C4-2B (cell line): Measurements from ENCODE around the gene OSBP2.

ENCODE experiments used
- H3K27ac ChIP-seq: fragments of 450-650 bp; 2 replicates; pipeline ENCODE4 v1.5.1; 2017
- ZFX ChIP-seq: fragments of 450-650 bp; IDR thresholded peaks from 2 replicates; pipeline ENCODE4 v1.6.1; 2017
- TF ChIP-seq, protein P1 (sequence below): fragments of 450-650 bp; conservative IDR thresholded peaks from 2 replicates; pipeline ENCODE4 v1.5.1; 2017; ENCODE audit warnings: mild to moderate bottlenecking

The OSBP2 gene

DNA sequence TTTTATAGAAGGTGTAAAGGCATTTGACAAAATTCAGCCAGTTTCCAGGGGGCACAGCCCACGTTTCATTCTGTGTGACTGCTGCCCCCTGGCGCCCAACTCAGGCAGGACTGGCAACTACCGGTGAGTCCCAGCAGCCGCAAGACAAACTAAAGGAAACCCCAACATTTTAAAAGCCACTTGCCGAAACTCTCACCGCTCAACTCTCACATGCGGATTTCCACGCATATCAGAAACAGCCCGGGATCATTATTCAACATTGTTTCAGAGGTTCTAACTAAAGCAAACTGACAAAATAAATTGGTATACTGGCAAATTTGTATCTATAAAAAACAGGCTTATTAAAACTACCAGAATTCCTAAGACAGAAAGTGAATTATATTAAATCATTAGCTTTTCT is 225.7 kb downstream of the OSBP2 start:
- TF ChIP-seq, protein P1, sequence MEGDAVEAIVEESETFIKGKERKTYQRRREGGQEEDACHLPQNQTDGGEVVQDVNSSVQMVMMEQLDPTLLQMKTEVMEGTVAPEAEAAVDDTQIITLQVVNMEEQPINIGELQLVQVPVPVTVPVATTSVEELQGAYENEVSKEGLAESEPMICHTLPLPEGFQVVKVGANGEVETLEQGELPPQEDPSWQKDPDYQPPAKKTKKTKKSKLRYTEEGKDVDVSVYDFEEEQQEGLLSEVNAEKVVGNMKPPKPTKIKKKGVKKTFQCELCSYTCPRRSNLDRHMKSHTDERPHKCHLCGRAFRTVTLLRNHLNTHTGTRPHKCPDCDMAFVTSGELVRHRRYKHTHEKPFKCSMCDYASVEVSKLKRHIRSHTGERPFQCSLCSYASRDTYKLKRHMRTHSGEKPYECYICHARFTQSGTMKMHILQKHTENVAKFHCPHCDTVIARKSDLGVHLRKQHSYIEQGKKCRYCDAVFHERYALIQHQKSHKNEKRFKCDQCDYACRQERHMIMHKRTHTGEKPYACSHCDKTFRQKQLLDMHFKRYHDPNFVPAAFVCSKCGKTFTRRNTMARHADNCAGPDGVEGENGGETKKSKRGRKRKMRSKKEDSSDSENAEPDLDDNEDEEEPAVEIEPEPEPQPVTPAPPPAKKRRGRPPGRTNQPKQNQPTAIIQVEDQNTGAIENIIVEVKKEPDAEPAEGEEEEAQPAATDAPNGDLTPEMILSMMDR, result peak; percentile 97
- TF ChIP-seq ZFX, result no peak
- H3K27ac ChIP-seq, result no peak overlapping the region

DNA sequence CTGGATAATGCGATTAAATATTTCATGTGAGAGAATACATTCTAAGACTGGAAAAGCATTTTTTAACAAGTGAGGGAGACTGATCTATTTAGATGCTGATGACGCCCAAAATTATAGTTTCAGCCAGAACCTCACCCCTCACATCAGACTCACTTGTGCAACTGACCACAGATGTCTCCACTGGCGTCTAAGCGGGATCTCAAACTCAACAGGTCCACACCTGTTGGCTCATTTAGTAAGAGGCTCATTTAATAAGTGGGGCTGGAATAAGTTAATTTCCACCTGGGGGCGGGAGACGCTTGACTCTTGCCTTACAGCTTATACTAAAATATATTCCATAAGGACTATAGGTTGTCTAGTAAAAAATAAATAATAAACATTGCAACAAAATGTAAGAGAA is 226.4 kb downstream of the OSBP2 start:
- no peak for TF ChIP-seq ZFX
- TF ChIP-seq, protein P1, result no peak
- no peak overlapping the region for H3K27ac ChIP-seq

DNA sequence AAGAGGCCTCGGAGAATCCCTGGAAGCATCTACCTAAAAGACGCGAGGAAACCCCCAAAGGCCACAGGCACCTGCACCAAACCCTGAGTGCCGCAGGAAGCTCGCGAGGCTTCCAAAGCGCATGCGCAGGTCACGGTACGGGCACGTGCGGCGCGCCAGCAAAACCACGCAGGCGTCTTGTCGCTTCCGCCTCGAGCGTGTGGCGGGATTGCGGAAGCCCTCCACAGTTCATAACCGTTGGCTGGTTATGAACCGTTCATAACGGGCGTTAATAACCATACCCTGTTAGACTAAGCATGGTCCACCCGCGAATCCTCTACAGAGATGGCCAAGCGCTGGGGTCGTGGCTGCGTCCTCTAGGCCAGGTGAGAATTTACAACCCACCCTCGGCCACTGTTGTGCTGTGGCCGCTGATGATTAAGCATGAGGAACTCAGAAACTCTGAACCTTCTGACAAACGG is 227.5 kb downstream of the OSBP2 start:
- TF ChIP-seq ZFX, result no peak
- TF ChIP-seq, protein P1, result no peak
- no peak overlapping the region for H3K27ac ChIP-seq

DNA sequence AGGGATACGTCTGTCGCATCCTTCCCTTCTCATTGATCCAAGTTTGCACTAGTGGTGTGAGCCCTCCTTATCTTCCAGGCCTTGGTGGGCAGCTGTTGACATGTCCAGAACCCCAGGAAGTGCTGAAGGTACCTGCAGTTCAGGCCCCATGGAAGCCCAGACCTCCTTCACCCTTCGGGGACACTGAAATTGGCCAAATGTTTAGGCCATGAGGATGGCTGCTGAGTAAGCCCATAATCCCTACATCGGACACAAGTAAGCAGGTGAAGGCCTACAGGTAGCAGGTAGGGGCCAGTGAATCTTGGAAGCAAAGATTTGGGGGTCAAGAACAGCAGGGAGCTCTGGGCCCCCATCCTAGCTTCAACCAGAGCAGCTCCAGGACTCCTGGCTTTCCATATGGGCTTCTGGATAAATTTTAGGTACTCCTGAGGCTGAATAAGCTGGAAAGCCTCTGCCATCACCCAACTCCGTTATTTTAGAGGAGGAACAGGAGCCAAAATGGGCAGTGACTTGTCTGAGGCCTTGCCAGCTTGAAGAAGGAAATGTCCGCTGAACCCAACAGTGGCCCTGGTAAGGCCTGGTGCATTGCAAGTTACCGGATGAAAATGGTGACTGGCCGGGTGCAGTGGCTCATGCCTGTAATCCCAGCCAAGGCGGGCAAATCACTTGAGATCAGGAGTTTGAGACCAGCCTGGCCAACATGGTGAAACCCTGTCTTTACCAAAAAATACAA is 228.7 kb downstream of the OSBP2 start:
- TF ChIP-seq, protein P1, result no peak
- no peak for TF ChIP-seq ZFX

DNA sequence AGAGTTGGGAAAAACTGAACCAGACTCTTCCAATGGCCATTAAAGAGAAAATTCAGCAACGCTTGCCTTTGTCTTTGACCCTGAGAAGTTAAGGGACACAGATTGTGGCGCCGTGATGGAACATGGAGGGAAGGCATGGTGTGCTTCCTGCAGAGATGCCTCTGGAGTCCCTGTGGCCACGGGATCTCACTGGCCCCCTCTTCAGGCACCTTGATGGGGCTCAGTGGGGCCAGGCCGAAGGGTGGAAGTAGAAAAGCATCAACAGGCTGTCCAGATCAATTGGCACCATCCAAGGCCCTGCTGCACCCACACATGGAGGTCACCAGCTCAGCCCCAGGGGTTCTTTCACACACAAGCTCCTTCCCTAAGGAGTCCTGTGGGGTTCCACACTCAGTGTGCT is 231.0 kb downstream of the OSBP2 start:
- H3K27ac ChIP-seq, result no peak overlapping the region
- TF ChIP-seq ZFX, result no peak
- TF ChIP-seq, protein P1, result no peak

More for the DNA sequence above, 228.7 kb downstream of the OSBP2 start:
- H3K27ac ChIP-seq, result no peak overlapping the region

DNA sequence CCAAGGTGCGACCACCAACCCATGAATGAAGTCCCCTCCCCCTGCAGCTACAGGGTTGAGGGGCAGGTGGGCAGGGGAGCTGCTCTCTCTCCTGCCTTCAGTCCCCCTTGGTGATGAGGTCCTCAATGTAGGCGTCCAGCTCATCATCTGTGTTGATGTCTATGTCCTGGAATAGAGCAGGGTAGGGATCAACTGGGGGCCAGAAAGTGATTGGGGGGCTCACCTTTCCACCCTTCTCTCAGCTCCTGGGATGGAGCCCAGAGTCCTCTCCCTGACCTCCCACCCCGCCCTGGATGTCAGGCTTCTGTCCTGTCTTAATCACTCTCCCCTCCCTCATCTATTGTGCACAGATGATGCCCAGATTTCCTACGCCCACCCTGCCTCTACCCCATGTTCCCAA is 232.0 kb downstream of the OSBP2 start:
- TF ChIP-seq ZFX, result no peak
- no peak overlapping the region for H3K27ac ChIP-seq

DNA sequence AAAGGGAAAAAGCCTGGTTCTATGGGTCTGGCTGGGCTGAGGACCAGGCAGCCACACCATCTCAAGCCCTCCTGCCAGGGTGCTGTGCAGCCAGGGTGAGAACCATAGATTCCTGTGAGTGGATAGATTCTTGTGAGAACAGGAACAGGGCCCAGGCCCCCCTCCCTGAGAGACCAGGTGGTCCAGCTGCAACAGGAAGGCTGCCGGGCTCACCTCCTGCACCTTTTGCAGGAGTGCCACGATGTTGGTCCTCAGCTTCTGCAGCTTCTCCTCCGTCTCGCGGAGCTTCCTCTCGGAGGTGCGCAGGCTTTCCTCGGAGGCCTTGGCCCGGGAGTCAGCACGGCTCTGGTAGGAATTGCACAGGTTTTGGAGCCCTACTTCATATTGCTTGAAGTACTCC is 233.1 kb downstream of the OSBP2 start:
- H3K27ac ChIP-seq, result no peak overlapping the region
- TF ChIP-seq ZFX, result no peak
- TF ChIP-seq, protein P1, result no peak

DNA sequence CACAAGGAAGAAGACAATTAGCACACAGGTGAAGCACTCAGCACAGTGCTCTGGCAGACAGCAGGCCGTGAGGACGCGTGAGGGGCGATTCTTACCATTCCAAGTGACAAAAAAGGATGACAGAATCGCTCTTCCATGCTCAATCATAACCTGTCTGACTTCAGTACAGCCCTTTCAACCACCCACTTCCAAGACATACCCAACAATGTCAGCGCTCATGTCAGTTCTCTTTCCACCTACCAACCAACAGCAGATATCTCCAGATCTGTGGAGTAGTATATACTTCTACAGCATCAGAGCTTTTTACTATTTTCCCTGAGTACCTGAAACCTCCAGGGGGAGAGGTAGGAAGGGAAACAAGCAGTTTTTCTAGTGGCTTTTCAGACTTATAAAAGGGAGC is 233.7 kb downstream of the OSBP2 start:
- H3K27ac ChIP-seq, result no peak overlapping the region
- TF ChIP-seq ZFX, result no peak
- TF ChIP-seq, protein P1, result no peak
